Loucy (cell line): ENCODE data around the gene ZNF595.
"Not testable (repeated sequence)": the region's sequence is repeated elsewhere in the genome, so short reads cannot be mapped to it uniquely, and the experiment has no call there.

Experiments used
- H2AFZ ChIP-seq: fragments of 200-600 bp; sonication (generic); 2 replicates; pipeline ENCODE4 v1.6.0; 2016; ENCODE audit warnings: antibody characterized with exemption, mild to moderate bottlenecking, low read length, moderate library complexity
- H3F3A ChIP-seq: fragments of 200-600 bp; 2 replicates; pipeline ENCODE4 v1.6.0; 2016; ENCODE audit warnings: antibody characterized with exemption, low read depth, mild to moderate bottlenecking
- H3K27me3 ChIP-seq: fragments of 200-600 bp; sonication (generic); 2 replicates; pipeline ENCODE4 v1.6.1; 2014; ENCODE audit warnings: low read length, mild to moderate bottlenecking; ENCODE audit not compliant: insufficient read depth, poor library complexity, severe bottlenecking
- H3K36me3 ChIP-seq: fragments of 200-600 bp; sonication (generic); 2 replicates; pipeline ENCODE4 v1.6.1; 2016; ENCODE audit warnings: low read length; ENCODE audit not compliant: insufficient read depth
- H3K4me1 ChIP-seq: fragments of 200-600 bp; sonication (generic); 2 replicates; pipeline ENCODE4 v1.5.1; 2014; ENCODE audit warnings: low read length, mild to moderate bottlenecking; ENCODE audit not compliant: insufficient read depth, poor library complexity, severe bottlenecking
- H3K4me2 ChIP-seq: fragments of 200-600 bp; sonication (generic); 2 replicates; pipeline ENCODE4 v1.6.0; 2014; ENCODE audit warnings: antibody characterized with exemption, low read length, low read depth, mild to moderate bottlenecking; ENCODE audit not compliant: poor library complexity, severe bottlenecking
- H3K4me3 ChIP-seq: fragments of 200-600 bp; sonication (generic); 2 replicates; pipeline ENCODE4 v1.5.1; 2014; ENCODE audit warnings: low read length, mild to moderate bottlenecking, mixed read lengths; ENCODE audit not compliant: poor library complexity, severe bottlenecking
- H3K79me2 ChIP-seq: fragments of 200-600 bp; sonication (generic); 2 replicates; pipeline ENCODE4 v1.6.1; 2014; ENCODE audit warnings: low read length; ENCODE audit not compliant: insufficient read depth
- H3K9ac ChIP-seq: fragments of 200-600 bp; sonication (generic); 2 replicates; pipeline ENCODE4 v1.6.0; 2014; ENCODE audit warnings: mild to moderate bottlenecking, low read depth, low read length, moderate library complexity; ENCODE audit not compliant: poor library complexity, severe bottlenecking
- H3K9me2 ChIP-seq: fragments of 200-600 bp; sonication (generic); replicated peaks from 2 replicates; pipeline ENCODE4 v1.6.1; 2016; ENCODE audit warnings: low read depth, low read length, mixed read lengths
- H3K9me3 ChIP-seq: fragments of 200-600 bp; sonication (generic); 2 replicates; pipeline ENCODE4 v1.6.1; 2014; ENCODE audit warnings: mild to moderate bottlenecking, antibody characterized with exemption, low read length, low read depth; ENCODE audit not compliant: insufficient read depth
- H4K20me1 ChIP-seq: fragments of 200-600 bp; sonication (generic); 2 replicates; pipeline ENCODE4 v1.6.0; 2014; ENCODE audit warnings: antibody characterized with exemption, low read length, mild to moderate bottlenecking; ENCODE audit not compliant: insufficient read depth, poor library complexity, severe bottlenecking
- CTCF ChIP-seq: fragments of 200-600 bp; sonication (generic); conservative IDR thresholded peaks from 2 replicates; pipeline ENCODE4 v1.5.1; 2014; ENCODE audit warnings: mild to moderate bottlenecking, antibody characterized with exemption, low read length
- EZH2phosphoT487 ChIP-seq: fragments of 200-600 bp; IDR thresholded peaks from 2 replicates; pipeline ENCODE4 v1.6.1; 2018; ENCODE audit warnings: antibody characterized with exemption, mild to moderate bottlenecking, moderate library complexity, borderline replicate concordance

ZNF595 gene

GRCh38 chr4:116499-116898 lies 63.4 kb downstream of the ZNF595 start:
- Histone ChIP-seq H3K4me3 (no peak overlapping the region), H3K9me2 (no peaks in the 10 kb centered on the region), H3K9ac (no peak overlapping the region), H3K9me3 (peaks cover 6% of the 10 kb centered on the region; the same call in 1 of the 2 replicates), H3F3A (peaks cover 8% of the 10 kb centered on the region; the same call in 1 of the 2 replicates), H3K4me2 (no peak overlapping the region), H3K27me3 (no peaks in the 10 kb centered on the region), H3K79me2 (no peaks in the 10 kb centered on the region), H3K4me1 (peaks cover 73% of the 10 kb centered on the region), H4K20me1 (no peaks in the 10 kb centered on the region), H2AFZ (no peak overlapping the region), H3K36me3 (no peaks in the 10 kb centered on the region)
- TF ChIP-seq EZH2phosphoT487 (no peak), CTCF (no peak)

DNA sequence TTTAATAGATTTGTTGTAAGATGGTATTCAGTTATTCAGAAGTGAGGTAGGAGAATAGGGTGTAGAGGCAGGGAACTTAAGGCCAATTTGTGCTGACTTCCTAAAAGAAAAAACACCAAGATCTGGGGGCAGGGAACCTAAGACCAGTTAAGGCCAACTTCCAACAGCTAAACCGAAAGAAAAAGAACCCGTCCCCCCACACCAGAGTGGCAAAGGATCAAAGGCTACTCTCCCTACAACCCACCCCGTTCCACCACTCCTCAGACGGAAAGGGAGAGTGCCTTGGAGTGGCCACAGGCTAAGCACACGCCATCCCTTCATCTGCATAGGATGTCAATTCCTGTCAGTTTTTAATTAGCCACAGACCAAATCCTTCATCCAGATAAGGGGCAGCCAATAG lies 67.5 kb downstream of the ZNF595 start:
- peak overlapping the region; percentile 74 for H3K9ac ChIP-seq
- no peaks in the 10 kb centered on the region for H3K9me2 ChIP-seq
- H4K20me1 ChIP-seq = no peaks in the 10 kb centered on the region
- peaks cover 11% of the 10 kb centered on the region; the same call in 1 of the 2 replicates for H3F3A ChIP-seq
- peaks cover 11% of the 10 kb centered on the region; the same call in 1 of the 2 replicates for H3K9me3 ChIP-seq
- peaks cover 57% of the 10 kb centered on the region for H3K4me1 ChIP-seq
- peak overlapping the region; percentile 85 for H3K4me2 ChIP-seq
- H2AFZ ChIP-seq = no peak overlapping the region
- peaks cover 16% of the 10 kb centered on the region for H3K79me2 ChIP-seq
- H3K4me3 ChIP-seq = peak overlapping the region; percentile 68
- TF ChIP-seq EZH2phosphoT487 (no peak), CTCF (no peak)
- no peaks in the 10 kb centered on the region for H3K27me3 ChIP-seq
- no peaks in the 10 kb centered on the region for H3K36me3 ChIP-seq

GRCh38 chr4:121408-122084 lies 68.4 kb downstream of the ZNF595 start:
- H3K9ac ChIP-seq = peak overlapping the region; percentile 74

GRCh38 chr4:123922-124274 lies 70.8 kb downstream of the ZNF595 start:
- Histone ChIP-seq H3K4me3 (peak overlapping the region; percentile 74), H3K79me2 (peaks cover 49% of the 10 kb centered on the region), H3F3A (peaks cover 11% of the 10 kb centered on the region; the same call in 1 of the 2 replicates), H3K36me3 (peaks cover 24% of the 10 kb centered on the region), H3K4me1 (peaks cover 65% of the 10 kb centered on the region)
- not testable (repeated sequence) for H3K9ac ChIP-seq, H4K20me1 ChIP-seq, H3K9me2 ChIP-seq, H3K9me3 ChIP-seq, H3K27me3 ChIP-seq, H3K4me2 ChIP-seq, H2AFZ ChIP-seq

More at GRCh38 chr4:121408-122084, 68.4 kb downstream of the ZNF595 start:
- Histone ChIP-seq H3K9me2 (no peaks in the 10 kb centered on the region), H2AFZ (no peak overlapping the region), H3K4me2 (peak overlapping the region; percentile 85), H3K4me3 (peak overlapping the region; percentile 68), H3F3A (peaks cover 11% of the 10 kb centered on the region; the same call in 1 of the 2 replicates), H3K9me3 (peaks cover 9% of the 10 kb centered on the region), H4K20me1 (no peaks in the 10 kb centered on the region), H3K36me3 (0 out of 2 replicates have a peak, but pooled peaks cover 1% of the 10 kb centered on the region), H3K4me1 (peaks cover 62% of the 10 kb centered on the region), H3K79me2 (peaks cover 25% of the 10 kb centered on the region), H3K27me3 (no peaks in the 10 kb centered on the region)
- TF ChIP-seq CTCF = no peak
- no peak for TF ChIP-seq EZH2phosphoT487
